GM18507 (cell line): Measurements from ENCODE around the gene CHRNA5.
"Not testable (repeated sequence)": the region's sequence is repeated elsewhere in the genome, so short reads cannot be mapped to it uniquely, and the experiment has no call there.

Experiments used
- DNase-seq: peaks from one replicate; pipeline ENCODE4 v3.0.0; 2011; ENCODE audit warnings: low read depth; ENCODE audit not compliant: insufficient read length; ENCODE audit errors: extremely low spot score
- FAIRE-seq: peaks from 2 replicates; lab custom pipeline; 2011; peaks lifted over from hg19 to GRCh38; lab: Jason Lieb, UNC

CHRNA5 gene

GRCh38 chr15:78565097-78565950, at the start of gene CHRNA5:
Gene CHRNA5 (plus strand): TSS chr15:78565520. CDS start chr15:78565720, 200 bp downstream.
- peak; percentile 88 for FAIRE-seq
- DNase-seq = peak; percentile 75

- DNase-seq, FAIRE-seq: not testable (repeated sequence)
Observed at GRCh38 chr15:78520035-78520434, 45.3 kb upstream of the CHRNA5 start.

DNA sequence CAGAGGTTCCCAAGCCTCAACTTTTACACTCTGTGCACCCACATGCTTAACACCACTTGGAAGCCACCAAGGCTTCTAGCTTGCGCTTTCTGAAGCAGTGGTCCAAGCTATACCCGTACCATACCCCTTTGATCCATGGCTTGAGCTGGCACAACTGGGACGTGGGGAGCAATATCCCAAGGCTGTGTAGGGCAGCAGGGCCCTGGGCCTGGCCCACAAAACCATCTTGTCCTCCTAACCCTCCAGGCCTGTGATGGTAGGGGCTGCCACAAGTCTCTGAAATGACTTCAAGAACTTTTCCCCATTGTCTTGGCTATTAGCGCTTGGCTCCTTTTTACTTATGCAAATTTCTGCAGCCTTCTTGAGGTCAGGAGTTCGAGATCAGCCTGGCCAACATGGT, 41.1 kb upstream of the CHRNA5 start:
- no peak for DNase-seq
- FAIRE-seq = no peak

DNA sequence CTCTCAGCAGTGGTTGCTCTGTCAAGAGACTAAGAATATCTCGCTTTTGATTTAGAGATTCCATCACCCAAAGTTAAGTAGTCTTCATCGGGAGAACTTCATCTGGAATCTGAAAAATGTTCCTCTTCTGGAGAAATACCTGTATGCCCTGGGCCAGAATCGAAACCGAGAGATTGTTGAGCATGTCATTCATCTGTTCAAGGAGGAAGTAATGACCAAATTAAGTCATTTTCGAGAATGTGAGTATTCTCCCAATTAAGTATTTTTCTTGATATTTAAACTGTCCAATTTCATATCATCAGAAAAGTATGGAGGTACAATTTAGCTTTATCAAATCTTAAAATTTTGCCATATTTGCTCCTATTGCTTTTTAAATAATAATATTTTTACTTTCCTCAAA, 38.0 kb upstream of the CHRNA5 start:
- no peak for DNase-seq
- FAIRE-seq = no peak

GRCh38 chr15:78533331-78533730, 32.0 kb upstream of the CHRNA5 start:
- DNase-seq (no peak), FAIRE-seq (no peak)

GRCh38 chr15:78536134-78536533, 29.2 kb upstream of the CHRNA5 start:
- DNase-seq = no peak
- no peak for FAIRE-seq

DNA sequence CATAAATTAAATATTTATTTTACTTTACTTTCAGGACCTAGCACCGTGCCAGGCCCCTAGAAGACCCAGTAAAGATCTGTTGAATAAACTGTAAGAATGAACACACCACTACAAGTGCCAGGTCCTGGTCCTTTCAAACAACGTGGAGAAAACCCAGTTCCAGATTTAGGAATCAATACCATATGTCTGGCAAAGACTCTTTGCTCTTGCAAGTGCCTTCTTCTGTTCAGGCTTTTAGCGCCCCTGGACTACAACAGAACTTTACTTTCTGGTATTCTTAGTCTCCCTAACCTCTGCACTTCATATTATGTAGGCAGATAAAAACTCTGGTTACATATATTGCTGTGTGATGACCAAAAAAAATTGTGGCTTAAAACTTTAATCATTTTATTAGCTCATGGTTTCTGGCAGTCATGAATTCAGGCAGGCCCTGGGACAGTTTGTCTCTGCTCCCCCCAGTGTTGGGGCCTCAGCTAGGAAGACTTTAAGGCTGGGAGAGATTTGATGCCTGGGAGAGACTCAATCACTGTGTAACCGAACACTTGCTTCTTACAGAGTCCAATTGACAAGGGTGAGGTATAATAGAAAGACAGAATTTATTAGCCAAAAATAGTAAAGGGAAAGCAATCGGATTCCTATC, 27.9 kb upstream of the CHRNA5 start:
- no peak for FAIRE-seq
- no peak for DNase-seq

- DNase-seq = no peak
- FAIRE-seq = no peak
Observed at GRCh38 chr15:78538358-78538757, 27.0 kb upstream of the CHRNA5 start.

- not testable (repeated sequence) for DNase-seq, FAIRE-seq
Observed at GRCh38 chr15:78539464-78540140, 25.7 kb upstream of the CHRNA5 start.

GRCh38 chr15:78540141-78540870, 25.0 kb upstream of the CHRNA5 start, which contains the start of gene PSMA4:
Gene PSMA4 (plus strand): TSS chr15:78540444. CDS start chr15:78541928, 1,484 bp downstream.
- peak; percentile 88 for FAIRE-seq

GRCh38 chr15:78540871-78541743, 24.2 kb upstream of the CHRNA5 start:
- DNase-seq (no peak), FAIRE-seq (no peak)

More at GRCh38 chr15:78540141-78540870, 25.0 kb upstream of the CHRNA5 start, which contains the start of gene PSMA4:
- DNase-seq = peak; percentile 95

GRCh38 chr15:78541744-78542034, 23.6 kb upstream of the CHRNA5 start:
- no peak for DNase-seq
- no peak for FAIRE-seq

GRCh38 chr15:78542647-78543046, 22.7 kb upstream of the CHRNA5 start:
- FAIRE-seq = no peak

GRCh38 chr15:78550194-78550593, 15.1 kb upstream of the CHRNA5 start:
- no peak for DNase-seq
- no peak for FAIRE-seq

More at GRCh38 chr15:78542647-78543046, 22.7 kb upstream of the CHRNA5 start:
- no peak for DNase-seq

- DNase-seq (no peak), FAIRE-seq (no peak)
Observed at GRCh38 chr15:78550815-78551214, 14.5 kb upstream of the CHRNA5 start.

GRCh38 chr15:78551902-78552301, 13.4 kb upstream of the CHRNA5 start:
- no peak for FAIRE-seq
- no peak for DNase-seq

DNA sequence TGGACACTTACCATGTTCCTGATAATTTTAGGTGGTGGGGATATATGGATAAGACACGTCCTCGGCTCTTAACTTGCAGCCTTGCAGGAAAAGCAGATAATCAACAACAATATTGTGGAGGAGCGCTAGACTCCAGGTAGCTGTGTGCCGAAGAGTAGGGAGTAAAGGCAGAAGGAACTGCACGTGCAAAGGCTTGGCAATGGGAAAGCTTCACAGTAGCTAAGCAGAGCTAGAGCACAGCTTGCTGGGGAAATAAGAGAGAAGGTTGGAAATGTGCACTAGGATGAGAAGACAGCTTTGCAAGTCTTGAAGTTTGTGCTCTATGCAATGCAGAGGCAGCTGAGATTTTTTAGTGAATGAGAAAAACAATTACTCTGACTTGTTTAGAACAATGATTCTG, 12.7 kb upstream of the CHRNA5 start:
- DNase-seq (no peak), FAIRE-seq (no peak)

DNA sequence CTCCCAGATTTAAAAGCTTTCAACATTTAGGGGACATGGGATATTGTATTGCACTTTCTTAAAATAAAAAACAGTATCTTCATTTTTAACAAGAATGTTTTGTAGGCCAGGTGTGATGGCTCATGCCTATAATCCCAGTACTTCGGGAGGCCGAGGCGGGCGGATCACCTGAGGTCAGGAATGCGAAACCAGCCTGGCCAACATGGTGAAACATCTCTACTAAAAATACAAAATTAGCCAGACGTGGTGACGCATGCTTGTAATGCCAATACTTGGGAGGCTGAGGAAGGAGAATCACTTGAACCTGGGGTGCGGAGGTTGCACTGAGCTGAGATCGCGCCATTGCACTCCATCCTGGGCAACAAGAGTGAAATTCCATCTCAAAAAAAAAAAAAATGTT, 5.1 kb upstream of the CHRNA5 start:
- FAIRE-seq, DNase-seq: not testable (repeated sequence)

- no peak for DNase-seq
Observed at GRCh38 chr15:78561490-78561889, 3.8 kb upstream of the CHRNA5 start.

More at GRCh38 chr15:78561490-78561889, 3.8 kb upstream of the CHRNA5 start:
- no peak for FAIRE-seq
